Stimulated activated CD8-positive, alpha-beta memory T cell treated with anti-CD3 and anti-CD28 coated beads, Interleukin-7, amount 100 ng/mL, for 1 hour (primary cell): ENCODE data around the gene PPA1.
"Not testable (repeated sequence)": the region's sequence is repeated elsewhere in the genome, so short reads cannot be mapped to it uniquely, and the experiment has no call there.

Source experiments
- DNase-seq, 2 donors: peaks; one replicate each; pipeline ENCODE4 v3.0.0-alpha.2; 2020; ENCODE audit warnings: low read depth in 2 of 2

The PPA1 gene

GRCh38 chr10:70212277-70212676 lies 21.0 kb downstream of the PPA1 start:
- DNase-seq = no peak

- DNase-seq = no peak
Measured at GRCh38 chr10:70206762-70207161, 26.5 kb downstream of the PPA1 start.

GRCh38 chr10:70201105-70201504 lies 32.1 kb downstream of the PPA1 start:
- DNase-seq = no peak

- DNase-seq = no peak
Measured at GRCh38 chr10:70198696-70199466, 34.3 kb downstream of the PPA1 start.

GRCh38 chr10:70197235-70197945 lies 35.8 kb downstream of the PPA1 start:
- DNase-seq = no peak

GRCh38 chr10:70193391-70193844 lies 39.8 kb downstream of the PPA1 start:
- DNase-seq = no peak

- no peak for DNase-seq
Measured at GRCh38 chr10:70192326-70192968, 40.8 kb downstream of the PPA1 start.

GRCh38 chr10:70191972-70192305 lies 41.3 kb downstream of the PPA1 start:
- no peak for DNase-seq

- DNase-seq = no peak
Measured at GRCh38 chr10:70191161-70191971, 41.9 kb downstream of the PPA1 start.

- no peak for DNase-seq
Measured at GRCh38 chr10:70190581-70190980, 42.6 kb downstream of the PPA1 start.

GRCh38 chr10:70190102-70190501 lies 43.1 kb downstream of the PPA1 start:
- no peak for DNase-seq

GRCh38 chr10:70188768-70189167 lies 44.5 kb downstream of the PPA1 start:
- no peak for DNase-seq

GRCh38 chr10:70186571-70186970 lies 46.7 kb downstream of the PPA1 start:
- no peak for DNase-seq

- no peak for DNase-seq
Measured at GRCh38 chr10:70186090-70186489, 47.1 kb downstream of the PPA1 start.

GRCh38 chr10:70183304-70183703 lies 49.9 kb downstream of the PPA1 start:
- DNase-seq = no peak

- DNase-seq = not testable (repeated sequence)
Measured at GRCh38 chr10:70179209-70179608, 54.0 kb downstream of the PPA1 start.

- DNase-seq = no peak
Measured at GRCh38 chr10:70178139-70178725, 55.0 kb downstream of the PPA1 start.

GRCh38 chr10:70176441-70176840 lies 56.8 kb downstream of the PPA1 start:
- DNase-seq = no peak

- no peak for DNase-seq
Measured at GRCh38 chr10:70175516-70175915, 57.7 kb downstream of the PPA1 start.

- no peak for DNase-seq
Measured at GRCh38 chr10:70174058-70174741, 59.0 kb downstream of the PPA1 start.
